ENCODE data around the gene CDH12. TPM values are rescaled to one million over a fixed set of nuclear protein-coding genes. Genes with fewer than 3 reads are reported as not detected.
"Not testable (repeated sequence)": the region's sequence is repeated elsewhere in the genome, so short reads cannot be mapped to it uniquely, and the experiment has no call there.

Gene CDH12
- total RNA-seq, 1 donor from 2014 or later, result 0.09 TPM

GRCh38 chr5:22567983-22568382 lies 285.2 kb downstream of the CDH12 start:
- DNase-seq (ENCODE audit: low spot score), result no peak

- no peak for DNase-seq (ENCODE audit: low spot score)
Observed at GRCh38 chr5:22560147-22560546, 293.0 kb downstream of the CDH12 start.

DNA sequence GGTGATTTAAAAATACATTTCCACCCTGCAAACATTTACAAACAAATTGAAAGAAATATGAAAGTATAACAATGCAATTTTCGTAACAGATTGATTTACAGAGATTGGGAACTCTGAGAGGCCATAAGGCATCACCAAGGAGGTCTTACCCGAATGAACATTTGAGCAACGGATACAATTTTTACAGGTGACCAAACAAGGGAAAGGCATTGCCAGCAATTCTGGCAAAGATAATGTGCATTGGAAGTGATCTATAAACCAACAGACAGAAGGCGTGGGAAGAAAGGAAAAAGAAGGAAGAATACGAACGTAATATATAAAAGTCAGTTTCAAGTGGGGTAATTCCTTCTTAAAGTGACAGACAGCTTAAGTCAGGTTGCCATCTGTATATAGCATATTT lies 295.9 kb downstream of the CDH12 start:
- no peak for DNase-seq (ENCODE audit: low spot score)

GRCh38 chr5:22554475-22554874 lies 298.7 kb downstream of the CDH12 start:
- no peak for DNase-seq (ENCODE audit: low spot score)

DNA sequence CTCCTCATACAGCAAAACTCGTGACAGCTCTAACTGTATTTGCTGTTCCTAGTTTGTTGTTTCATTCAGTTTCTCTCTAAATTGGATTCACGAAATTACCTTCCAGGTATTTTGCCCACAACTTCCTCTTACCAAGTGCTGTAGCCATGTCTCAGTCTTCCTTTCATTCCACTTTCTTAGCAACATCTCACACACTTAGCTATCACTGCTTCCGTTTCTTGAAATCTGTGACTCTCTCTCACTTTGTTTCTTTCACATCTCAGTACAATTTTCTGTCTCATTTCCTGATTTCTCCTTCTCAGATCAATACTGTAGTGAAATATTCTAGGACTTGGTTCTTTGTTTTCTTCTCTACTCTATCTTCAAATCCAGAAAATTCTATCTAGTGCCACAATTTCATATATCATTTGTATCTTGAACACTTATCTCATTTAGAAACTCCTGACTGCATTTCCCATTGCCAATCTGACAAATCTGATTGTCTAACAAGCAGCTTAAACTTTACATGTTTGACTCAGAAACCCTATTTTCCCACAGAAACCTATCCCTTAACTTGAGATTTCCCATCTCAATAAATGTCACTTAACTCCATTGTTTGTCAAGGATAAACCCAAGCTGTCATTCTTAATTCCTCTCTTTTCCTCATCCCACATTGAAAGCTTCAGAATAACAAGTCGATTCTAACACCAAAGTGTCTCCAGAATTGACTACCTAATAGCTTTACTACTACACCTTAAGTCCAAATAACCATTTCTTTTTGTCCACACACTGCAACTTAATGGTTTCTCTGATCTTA lies 303.1 kb downstream of the CDH12 start:
- DNase-seq (ENCODE audit: low spot score), result no peak

DNA sequence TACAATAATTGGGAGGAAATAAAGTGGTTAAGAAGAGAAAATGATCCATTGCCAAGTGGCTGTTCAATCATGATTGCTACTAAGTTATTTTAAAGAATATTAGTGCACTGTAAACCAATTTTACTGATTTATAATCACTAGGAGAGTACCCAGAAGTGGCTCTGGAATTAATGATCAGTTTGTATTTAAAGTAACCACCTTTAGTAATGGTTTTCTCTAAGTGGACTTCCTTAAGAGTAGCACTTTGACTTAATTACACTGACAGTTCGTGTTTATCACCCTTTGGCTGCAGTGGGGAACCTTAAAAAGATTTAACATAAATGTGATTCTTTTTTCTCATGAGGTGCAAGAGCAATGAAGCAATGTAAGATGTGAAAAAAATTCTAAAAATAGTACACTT lies 310.8 kb downstream of the CDH12 start:
- no peak for DNase-seq (ENCODE audit: low spot score)

DNA sequence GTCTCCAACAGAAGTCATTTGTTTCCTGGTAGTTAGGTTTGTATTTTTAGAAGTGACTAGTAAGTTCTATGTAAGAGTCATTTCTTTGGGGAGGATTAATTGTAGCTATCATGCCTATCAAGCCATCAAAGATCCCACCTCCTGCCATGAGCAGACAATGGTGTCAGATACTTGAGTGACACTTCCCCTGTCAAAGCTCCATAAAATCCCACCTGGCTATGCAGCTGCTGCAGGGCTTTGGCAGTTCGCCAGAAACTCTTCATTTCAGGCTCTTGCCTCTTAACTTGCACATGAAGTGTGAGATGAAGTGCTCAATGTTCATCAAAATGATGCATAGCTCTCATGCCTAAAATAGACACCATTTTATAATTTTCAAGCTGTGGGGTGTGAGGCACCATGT lies 312.1 kb downstream of the CDH12 start:
- no peak for DNase-seq (ENCODE audit: low spot score)

DNA sequence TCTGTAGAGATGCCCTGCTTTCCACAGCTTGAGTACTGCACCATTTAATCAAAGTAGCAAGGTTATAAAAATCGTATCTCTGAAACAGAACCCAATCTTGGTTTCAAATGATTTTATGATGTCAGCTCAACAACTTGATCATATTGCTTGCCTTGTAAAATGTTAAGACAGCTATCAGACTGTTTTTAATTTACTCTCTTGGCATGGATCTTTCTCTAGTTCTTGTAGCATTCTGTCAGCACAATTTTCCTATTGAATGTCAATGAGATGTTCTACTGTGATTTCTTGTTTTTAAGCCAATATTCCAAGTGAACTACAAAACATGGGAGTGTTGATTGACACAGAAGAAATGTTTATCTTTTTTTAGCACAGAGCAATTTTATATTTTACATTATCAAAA lies 313.4 kb downstream of the CDH12 start:
- DNase-seq (ENCODE audit: low spot score), result no peak

DNA sequence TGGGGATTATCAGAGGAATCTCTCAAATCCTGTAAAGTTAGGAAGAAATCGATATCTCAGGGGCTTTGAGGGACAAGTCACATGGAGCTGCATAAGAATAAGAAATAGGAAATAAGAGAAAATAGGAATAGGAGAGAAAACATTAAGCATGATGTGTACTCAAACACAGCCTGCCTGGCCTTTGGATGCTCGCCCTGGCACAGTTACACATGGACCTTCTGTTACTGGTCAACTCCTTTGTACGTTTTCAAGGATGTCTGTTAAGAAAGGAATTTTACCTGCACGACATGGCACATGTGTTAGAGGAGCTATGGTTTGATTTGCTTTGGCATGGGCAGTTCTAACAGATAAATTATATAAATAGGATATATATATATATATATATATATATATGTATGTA lies 321.2 kb downstream of the CDH12 start:
- no peak for DNase-seq (ENCODE audit: low spot score)

DNA sequence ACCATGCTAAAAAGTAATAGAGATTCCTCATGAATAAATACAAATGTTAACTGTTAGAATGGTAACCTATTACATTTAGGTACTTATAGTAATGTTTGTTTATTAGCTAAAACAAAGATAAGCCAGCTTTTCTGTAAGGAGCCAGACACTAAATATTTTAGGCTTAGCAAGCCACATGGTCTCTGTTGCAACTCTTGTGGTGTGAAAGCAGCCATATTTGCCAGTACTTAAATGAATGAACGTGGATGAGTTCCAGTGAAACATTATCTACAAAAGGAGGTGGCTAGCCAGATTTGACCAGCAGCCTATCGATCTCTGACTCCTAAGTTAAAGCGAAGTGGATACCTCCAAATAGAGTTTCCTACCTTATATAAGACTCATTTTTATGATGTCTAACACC lies 331.6 kb downstream of the CDH12 start:
- DNase-seq (ENCODE audit: low spot score), result no peak

DNA sequence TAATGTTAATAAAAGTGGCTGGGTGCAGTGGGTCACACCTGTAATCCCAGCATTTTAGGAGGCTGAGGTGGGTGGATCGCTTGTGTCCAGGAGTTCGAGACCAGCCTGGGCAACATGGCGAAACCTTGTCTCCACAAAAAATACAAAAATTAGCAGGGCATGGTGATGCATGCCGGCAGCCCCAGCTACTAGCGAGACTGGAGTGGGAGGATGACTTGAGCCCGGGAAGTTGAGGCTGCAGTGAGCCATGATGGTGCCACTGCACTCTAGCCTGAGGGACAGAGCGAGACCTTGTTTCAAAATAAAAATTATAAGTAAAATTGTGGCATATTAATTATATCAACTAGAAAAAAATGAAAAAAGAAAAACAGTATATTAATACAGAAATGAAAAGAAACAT lies 336.6 kb downstream of the CDH12 start:
- not testable (repeated sequence) for DNase-seq (ENCODE audit: low spot score)

DNA sequence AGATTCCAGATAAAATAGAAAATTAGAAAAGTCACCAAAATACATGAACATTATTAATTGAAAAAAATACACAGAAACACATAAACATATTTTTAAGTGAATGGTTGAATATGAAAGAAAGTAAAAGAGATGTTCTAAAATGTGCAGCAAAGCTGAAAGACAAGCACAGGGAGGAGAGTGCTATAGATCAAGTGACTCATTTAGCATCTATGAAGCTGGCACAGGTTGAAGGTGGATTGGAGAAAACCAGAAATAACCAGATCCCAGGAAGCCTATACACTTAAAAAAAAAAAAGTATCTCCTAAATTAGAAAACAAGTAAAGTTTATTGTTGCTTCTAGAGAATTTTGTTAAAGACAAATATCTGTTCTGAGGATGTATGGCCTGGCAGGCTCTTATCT lies 338.9 kb downstream of the CDH12 start:
- DNase-seq (ENCODE audit: low spot score), result no peak

DNA sequence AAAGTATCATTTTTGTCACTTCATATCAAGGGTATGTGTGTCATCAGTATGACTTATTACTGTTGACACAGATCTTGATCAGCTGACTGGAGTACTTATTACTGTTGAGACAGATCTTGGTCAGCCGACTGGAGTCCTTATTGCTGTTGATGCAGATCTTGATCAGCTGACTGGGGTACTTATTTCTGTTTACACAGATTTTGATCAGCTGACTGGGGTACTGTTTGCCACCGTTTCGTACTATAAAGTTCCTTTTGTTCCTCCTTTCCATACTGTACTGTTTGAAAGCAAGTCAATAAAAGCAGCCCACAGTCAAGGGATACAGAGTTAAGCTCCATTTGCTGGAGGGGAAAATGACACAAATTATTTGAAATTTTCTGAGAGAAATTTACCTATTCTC lies 347.3 kb downstream of the CDH12 start:
- no peak for DNase-seq (ENCODE audit: low spot score)

- no peak for DNase-seq (ENCODE audit: low spot score)
Observed at GRCh38 chr5:22504411-22504810, 348.7 kb downstream of the CDH12 start.

- no peak for DNase-seq (ENCODE audit: low spot score)
Observed at GRCh38 chr5:22500556-22500955, 352.6 kb downstream of the CDH12 start.

DNA sequence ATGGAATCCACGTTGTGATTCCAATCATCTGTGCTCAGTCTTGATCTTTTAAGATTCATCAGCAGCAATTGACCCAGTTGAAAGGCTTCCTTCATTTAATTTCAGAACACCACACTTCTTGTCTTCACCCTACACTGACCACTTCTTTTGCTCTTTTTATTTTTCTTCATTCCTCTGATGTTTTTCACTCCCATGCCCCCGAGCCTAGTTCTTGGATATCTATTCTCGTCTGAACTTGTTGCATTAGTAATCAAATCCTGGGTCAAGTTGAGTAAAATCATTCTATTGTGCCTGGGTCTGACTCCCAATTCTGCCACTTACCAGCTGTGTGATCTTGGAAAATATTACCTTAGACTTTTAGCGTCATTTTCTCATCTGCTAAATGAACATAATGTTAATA lies 356.5 kb downstream of the CDH12 start:
- no peak for DNase-seq (ENCODE audit: low spot score)

GRCh38 chr5:22495016-22495720 lies 358.0 kb downstream of the CDH12 start:
- no peak for DNase-seq (ENCODE audit: low spot score)

GRCh38 chr5:22488427-22488826 lies 364.7 kb downstream of the CDH12 start:
- DNase-seq (ENCODE audit: low spot score), result no peak

- DNase-seq (ENCODE audit: low spot score), result no peak
Observed at GRCh38 chr5:22480305-22480704, 372.8 kb downstream of the CDH12 start.

DNA sequence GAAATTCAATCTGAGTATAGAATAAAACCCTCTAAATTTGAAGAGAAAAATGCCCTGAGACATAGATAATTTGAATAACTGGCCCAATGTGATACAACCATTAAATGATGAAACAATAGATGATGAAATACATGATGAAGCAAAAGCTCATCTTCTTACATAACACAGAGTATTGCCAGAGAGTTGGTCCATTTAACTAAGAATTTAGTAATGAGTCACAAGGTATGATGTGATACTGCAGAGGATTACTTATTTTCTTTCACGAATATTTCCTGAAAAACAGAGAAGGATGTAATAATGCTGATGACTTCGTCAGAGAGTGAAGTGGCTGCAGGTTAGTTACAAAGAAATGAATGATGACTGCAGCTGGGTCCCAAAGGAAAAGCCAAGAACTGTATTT lies 379.3 kb downstream of the CDH12 start:
- DNase-seq (ENCODE audit: low spot score), result no peak

DNA sequence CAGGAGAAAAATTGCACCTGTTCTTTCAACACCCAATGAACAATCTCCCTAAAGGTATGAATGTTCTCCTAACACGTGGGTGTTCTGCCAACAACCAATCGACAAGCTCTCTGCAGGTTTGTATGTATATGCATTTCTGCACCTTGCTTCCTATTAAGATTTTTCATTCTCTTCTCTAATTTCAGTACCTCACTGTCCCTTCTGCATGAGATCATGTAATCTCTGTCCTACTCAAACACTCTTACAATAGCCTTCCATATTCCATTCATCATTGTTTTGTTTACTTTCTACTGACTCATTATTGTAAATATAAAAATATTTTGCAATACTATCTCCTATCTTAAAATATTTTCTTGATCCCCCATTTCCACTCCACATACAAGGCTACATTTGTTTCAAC lies 382.0 kb downstream of the CDH12 start:
- DNase-seq (ENCODE audit: low spot score), result no peak

DNA sequence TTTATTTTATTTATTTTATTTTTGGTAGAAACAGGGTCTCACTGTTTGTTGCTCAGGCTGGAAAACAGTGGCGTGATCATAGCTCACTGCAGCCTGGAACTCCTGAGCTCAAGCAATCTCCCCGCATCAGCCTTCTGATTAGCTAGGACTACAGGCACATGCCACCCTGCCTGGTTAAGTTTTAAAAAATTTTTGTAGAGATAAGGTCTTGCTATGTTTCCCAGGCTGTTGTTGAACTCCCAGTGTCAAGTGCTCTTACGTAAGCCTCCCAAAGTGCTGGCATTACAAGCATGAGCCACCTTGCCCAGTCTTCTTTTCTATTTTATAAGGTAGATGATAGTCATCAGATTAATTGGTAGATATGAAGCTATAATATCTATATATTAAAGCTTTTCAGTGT lies 382.7 kb downstream of the CDH12 start:
- DNase-seq (ENCODE audit: low spot score), result no peak

GRCh38 chr5:22465616-22466015 lies 387.5 kb downstream of the CDH12 start:
- DNase-seq (ENCODE audit: low spot score), result no peak

- no peak for DNase-seq (ENCODE audit: low spot score)
Observed at GRCh38 chr5:22465177-22465576, 388.0 kb downstream of the CDH12 start.
